CD4-positive, CD25-positive, alpha-beta regulatory T cell (primary cell): Measurements from ENCODE around the gene YIPF4. TPM values are rescaled to one million over a fixed set of nuclear protein-coding genes. Genes with fewer than 3 reads are reported as not detected.
"Not testable (repeated sequence)": the region's sequence is repeated elsewhere in the genome, so short reads cannot be mapped to it uniquely, and the experiment has no call there.

Source experiments
- ATAC-seq, 2 donors: fragments of 150-1000 bp; cut with Tn5 transposase; one replicate each; pipeline ENCODE4 v1.10.0; 2021; ENCODE audit warnings: low read depth in 2 of 2, moderate number of reproducible peaks in 2 of 2, moderate library complexity in 1 of 2
- DNase-seq, 3 donors: peaks; one replicate each; pipeline versions ENCODE4 v3.0.0 to v3.0.0-alpha.2; 2012 to 2022; ENCODE audit warnings: mixed read lengths in 1 of 3
- H3K27ac ChIP-seq: one replicate; pipeline ENCODE4 v1.7.0; 2013; ENCODE audit warnings: mild to moderate bottlenecking, low read length; ENCODE audit not compliant: insufficient read depth, poor library complexity, severe bottlenecking
- H3K27me3 ChIP-seq: one replicate; pipeline ENCODE4 v1.7.0; 2013; ENCODE audit warnings: low read length; ENCODE audit not compliant: control insufficient read depth, insufficient read depth
- H3K36me3 ChIP-seq: one replicate; pipeline ENCODE4 v1.7.0; 2013; ENCODE audit warnings: mild to moderate bottlenecking, low read length, moderate library complexity; ENCODE audit not compliant: control insufficient read depth, insufficient read depth
- H3K4me1 ChIP-seq: 2 replicates; pipeline ENCODE4 v1.7.0; 2013; ENCODE audit warnings: mild to moderate bottlenecking, low read length; ENCODE audit not compliant: insufficient read depth, control insufficient read depth, poor library complexity, severe bottlenecking
- H3K4me3 ChIP-seq: one replicate; pipeline ENCODE4 v1.7.0; 2013; ENCODE audit warnings: low read depth, mild to moderate bottlenecking, low read length, moderate library complexity
- H3K9me3 ChIP-seq, 2 experiments: 1 replicate in 1 of 2; 2 replicates in 1 of 2; pipeline ENCODE4 v1.7.0; 2013; ENCODE audit warnings: low read length in 2 of 2, mild to moderate bottlenecking in 1 of 2, moderate library complexity in 1 of 2; ENCODE audit not compliant: control insufficient read depth in 2 of 2
- H3K27ac Mint-ChIP-seq, 3 donors: one replicate each; pipeline ENCODE4 v1.8.0; 2020 to 2022; ENCODE audit warnings: mild to moderate bottlenecking in 3 of 3, mixed read lengths in 3 of 3, moderate library complexity in 2 of 3
- H3K27me3 Mint-ChIP-seq: one replicate; pipeline ENCODE4 v1.8.0; 2022; ENCODE audit warnings: mild to moderate bottlenecking, mixed read lengths
- H3K36me3 Mint-ChIP-seq: one replicate; pipeline ENCODE4 v1.8.0; 2020; ENCODE audit warnings: mixed read lengths
- H3K4me1 Mint-ChIP-seq, 4 donors: one replicate each; pipeline ENCODE4 v1.8.0; 2020 to 2022; ENCODE audit warnings: mixed read lengths in 4 of 4, mild to moderate bottlenecking in 1 of 4
- H3K4me3 Mint-ChIP-seq, 4 donors: one replicate each; pipeline ENCODE4 v1.8.0; 2020 to 2022; ENCODE audit warnings: mild to moderate bottlenecking in 4 of 4, mixed read lengths in 4 of 4, moderate library complexity in 3 of 4
- H3K9me3 Mint-ChIP-seq, 7 donors: one replicate each; pipeline ENCODE4 v1.8.0; 2020 to 2022; ENCODE audit warnings: mixed read lengths in 7 of 7, mild to moderate bottlenecking in 3 of 7, moderate library complexity in 2 of 7
- polyA plus RNA-seq, 4 donors: library from polyadenylated mRNA; unstranded; fragments of 300-500 nt; fragmentation: Illumina TruSeq; gene quantifications; one replicate each; pipeline ENCODE4 v1.2.3, GENCODE V29; 2021
- total RNA-seq: library from RNA; stranded (reverse); gene quantifications from one replicate; pipeline ENCODE4 v1.2.3, GENCODE V29; 2022

YIPF4 gene
- total and polyA plus RNA-seq, 5 donors from 2014 or later, result 14.0 to 29.2 (median 19.8) TPM

DNA sequence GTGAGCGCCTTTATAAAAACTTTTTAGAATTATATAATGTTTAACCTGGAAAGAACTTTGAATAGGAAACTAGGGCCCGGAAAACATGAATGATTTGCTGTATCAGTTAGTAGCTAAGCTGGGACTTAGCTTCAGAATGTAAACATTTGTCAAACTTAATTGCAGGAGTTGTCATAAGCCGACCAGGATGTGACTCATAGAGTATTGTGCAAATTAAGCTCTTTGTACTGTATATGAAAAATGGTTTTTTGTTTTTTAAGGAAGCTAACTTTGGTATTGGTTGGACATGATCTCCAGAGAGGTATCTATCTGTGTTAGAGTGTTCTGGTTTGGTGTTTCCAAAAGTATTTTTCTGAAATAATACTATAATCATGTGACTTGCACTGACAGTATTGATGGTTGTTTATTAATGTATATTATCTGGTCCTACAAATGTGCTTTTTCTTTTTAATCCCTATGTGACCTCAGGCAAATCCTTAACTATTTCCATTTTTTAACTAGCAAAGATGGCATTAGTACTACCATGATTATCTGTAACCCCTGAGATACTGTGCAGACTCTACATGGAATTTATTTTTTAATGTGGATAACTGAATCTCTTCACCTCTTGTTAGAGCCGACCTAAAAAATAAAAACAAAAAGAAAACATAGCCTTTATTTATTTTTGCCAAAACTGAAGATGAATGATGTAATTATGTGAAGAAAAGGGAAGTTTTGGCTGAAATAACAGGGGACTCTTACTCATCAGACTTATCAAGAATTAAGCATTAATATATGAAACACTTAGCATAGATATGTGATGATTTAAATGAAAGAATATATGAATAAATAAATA, 11.7 kb downstream of the YIPF4 start:
- peak overlapping the region in 2 of 3 donors; percentile 70 to 86 for H3K27ac Mint-ChIP-seq
- Histone ChIP-seq H3K36me3 (peaks cover 29% of the 10 kb centered on the region), H3K9me3 (no peaks in the 10 kb centered on the region), H3K4me1 (peaks cover 23% of the 10 kb centered on the region), H3K4me3 (no peak overlapping the region), H3K27ac (peak overlapping the region; percentile 14), H3K27me3 (no peaks in the 10 kb centered on the region)
- H3K9me3 Mint-ChIP-seq, result peaks cover 0 to 3% (median 0%) of the 10 kb centered on the region in 7 donors
- peaks cover 26 to 47% (median 39%) of the 10 kb centered on the region in 4 donors for H3K4me1 Mint-ChIP-seq
- ATAC-seq (peak in 1 of 2 donors; percentile 45), DNase-seq (peak in 1 of 3 donors; percentile 32)
- H3K27me3 Mint-ChIP-seq, result no peaks in the 10 kb centered on the region
- peak overlapping the region in 2 of 4 donors; percentile 9 to 49 for H3K4me3 Mint-ChIP-seq
- H3K36me3 Mint-ChIP-seq, result peaks cover 33% of the 10 kb centered on the region

DNA sequence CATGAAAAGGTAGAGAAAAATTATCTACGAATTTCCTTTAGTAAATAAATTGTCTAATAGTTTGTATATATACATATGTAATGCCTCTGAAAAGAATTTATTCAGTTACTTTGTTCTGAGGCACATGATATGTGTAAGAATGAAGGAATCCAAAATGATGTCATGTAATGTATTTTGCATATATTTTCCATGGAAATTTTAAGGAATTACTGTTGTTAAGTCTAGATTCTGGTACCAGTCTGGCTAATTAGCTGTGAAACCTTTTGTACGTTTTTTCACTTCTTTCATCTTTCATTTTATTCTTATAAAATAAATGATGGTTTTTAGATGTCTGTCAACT, 12.3 kb downstream of the YIPF4 start:
- Histone ChIP-seq H3K4me1 (peaks cover 17% of the 10 kb centered on the region), H3K36me3 (peaks cover 23% of the 10 kb centered on the region), H3K4me3 (no peak overlapping the region), H3K27ac (peak overlapping the region; percentile 8), H3K27me3 (no peaks in the 10 kb centered on the region), H3K9me3 (no peaks in the 10 kb centered on the region)
- Mint-ChIP-seq H3K36me3 (peaks cover 28% of the 10 kb centered on the region), H3K4me3 (no peak overlapping the region), H3K27me3 (no peaks in the 10 kb centered on the region), H3K9me3 (peaks cover 0 to 3% (median 0%) of the 10 kb centered on the region in 7 donors), H3K27ac (no peak overlapping the region), H3K4me1 (peaks cover 20 to 42% (median 34%) of the 10 kb centered on the region in 4 donors)
- ATAC-seq, result no peak
- no peak for DNase-seq

DNA sequence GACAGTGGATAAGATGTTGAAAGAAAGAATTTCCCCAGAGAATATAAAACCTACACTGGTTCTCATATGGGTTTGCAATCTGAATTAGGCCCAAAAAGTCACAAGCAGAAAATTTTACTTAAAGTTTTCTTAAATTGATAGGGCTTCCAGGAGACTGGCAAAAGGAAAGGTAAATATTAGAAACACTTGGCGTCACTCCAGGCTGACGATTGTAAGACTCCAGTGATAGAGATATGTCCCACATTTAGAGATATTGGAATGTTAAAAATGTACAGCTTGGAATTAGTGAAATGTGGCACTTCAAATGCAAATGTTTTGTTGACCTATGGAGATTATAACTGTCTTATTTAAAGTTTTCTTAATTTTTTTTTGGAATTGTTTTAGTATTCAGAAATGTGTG, 14.0 kb downstream of the YIPF4 start:
- H3K4me3 ChIP-seq, result no peak overlapping the region
- no peaks in the 10 kb centered on the region for H3K27me3 ChIP-seq
- peaks cover 26% of the 10 kb centered on the region for H3K36me3 ChIP-seq
- DNase-seq (no peak), ATAC-seq (no peak)
- peaks cover 33% of the 10 kb centered on the region for H3K36me3 Mint-ChIP-seq
- H3K27ac ChIP-seq, result no peak overlapping the region
- peak overlapping the region in 1 of 3 donors; percentile 12 for H3K27ac Mint-ChIP-seq
- H3K4me3 Mint-ChIP-seq, result no peak overlapping the region
- no peaks in the 10 kb centered on the region for H3K27me3 Mint-ChIP-seq
- H3K9me3 Mint-ChIP-seq, result peaks cover 0 to 2% (median 0%) of the 10 kb centered on the region in 7 donors
- peaks cover 13 to 28% (median 24%) of the 10 kb centered on the region in 4 donors for H3K4me1 Mint-ChIP-seq
- no peaks in the 10 kb centered on the region for H3K9me3 ChIP-seq
- peaks cover 12% of the 10 kb centered on the region for H3K4me1 ChIP-seq

- not testable (repeated sequence) for H3K4me3 ChIP-seq, H3K27ac ChIP-seq, DNase-seq, H3K9me3 ChIP-seq, ATAC-seq, H3K27me3 ChIP-seq, H3K4me1 ChIP-seq, H3K27me3 Mint-ChIP-seq, H3K4me3 Mint-ChIP-seq, H3K9me3 Mint-ChIP-seq, H3K27ac Mint-ChIP-seq
- Mint-ChIP-seq H3K4me1 (peaks cover 12 to 15% (median 14%) of the 10 kb centered on the region in 4 donors), H3K36me3 (peaks cover 35% of the 10 kb centered on the region)
- H3K36me3 ChIP-seq, result peaks cover 31% of the 10 kb centered on the region
Measured at GRCh38 chr2:32293493-32293892, 15.8 kb downstream of the YIPF4 start.

DNA sequence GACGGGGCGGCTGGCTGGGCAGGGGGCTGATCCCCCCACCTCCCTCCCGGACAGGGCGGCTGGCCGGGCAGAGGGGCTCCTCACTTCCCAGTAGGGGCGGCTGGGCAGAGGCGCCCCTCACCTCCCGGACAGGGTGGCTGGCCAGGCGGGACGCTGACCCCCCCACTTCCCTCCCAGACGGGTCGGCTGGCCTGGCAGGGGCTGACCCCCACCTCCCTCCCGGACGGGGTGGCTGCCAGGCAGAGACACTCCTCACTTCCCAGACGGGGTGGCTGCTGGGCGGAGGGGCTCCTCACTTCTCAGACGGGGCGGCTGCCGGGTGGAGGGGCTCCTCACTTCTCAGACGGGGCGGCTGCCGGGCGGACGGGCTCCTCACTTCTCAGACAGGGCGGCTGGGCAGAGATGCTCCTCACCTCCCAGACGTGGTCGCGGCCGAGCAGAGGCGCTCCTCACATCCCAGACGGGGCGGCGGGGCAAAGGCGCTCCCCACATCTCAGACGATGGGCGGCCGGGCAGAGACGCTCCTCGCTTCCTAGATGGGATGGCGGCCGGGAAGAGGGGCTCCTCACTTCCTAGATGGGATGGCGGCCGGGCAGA, 16.4 kb downstream of the YIPF4 start:
- Mint-ChIP-seq H3K4me1 (peaks cover 8 to 11% (median 10%) of the 10 kb centered on the region in 4 donors), H3K36me3 (peaks cover 36% of the 10 kb centered on the region)
- ATAC-seq, H3K27ac ChIP-seq, H3K4me3 ChIP-seq, H3K4me1 ChIP-seq, H3K9me3 Mint-ChIP-seq, H3K4me3 Mint-ChIP-seq, H3K9me3 ChIP-seq, H3K27me3 ChIP-seq, H3K27me3 Mint-ChIP-seq, DNase-seq, H3K27ac Mint-ChIP-seq: not testable (repeated sequence)
- H3K36me3 ChIP-seq, result peaks cover 33% of the 10 kb centered on the region

GRCh38 chr2:32310577-32310976, 32.9 kb downstream of the YIPF4 start:
- H3K36me3 Mint-ChIP-seq, result peaks cover 12% of the 10 kb centered on the region
- peaks cover 0 to 5% (median under 1%) of the 10 kb centered on the region in 4 donors for H3K4me1 Mint-ChIP-seq
- H3K4me3 ChIP-seq, result no peak overlapping the region
- no peaks in the 10 kb centered on the region for H3K27me3 ChIP-seq
- no peaks in the 10 kb centered on the region for H3K9me3 ChIP-seq
- H3K9me3 Mint-ChIP-seq, result no peaks in the 10 kb centered on the region
- no peaks in the 10 kb centered on the region for H3K4me1 ChIP-seq
- peaks cover 32% of the 10 kb centered on the region for H3K36me3 ChIP-seq
- DNase-seq (no peak), ATAC-seq (no peak)
- H3K27ac ChIP-seq, result no peak overlapping the region
- no peak overlapping the region for H3K4me3 Mint-ChIP-seq
- no peak overlapping the region for H3K27ac Mint-ChIP-seq
- H3K27me3 Mint-ChIP-seq, result no peaks in the 10 kb centered on the region

- Histone ChIP-seq H3K27me3 (no peaks in the 10 kb centered on the region), H3K27ac (no peak overlapping the region), H3K36me3 (peaks cover 12% of the 10 kb centered on the region), H3K9me3 (no peaks in the 10 kb centered on the region), H3K4me3 (no peak overlapping the region), H3K4me1 (no peaks in the 10 kb centered on the region)
- H3K4me3 Mint-ChIP-seq, result no peak overlapping the region
- no peak for DNase-seq
- no peak overlapping the region for H3K27ac Mint-ChIP-seq
- H3K9me3 Mint-ChIP-seq, result no peaks in the 10 kb centered on the region
- H3K4me1 Mint-ChIP-seq, result peaks cover 0 to 4% (median 0%) of the 10 kb centered on the region in 4 donors
- H3K27me3 Mint-ChIP-seq, result no peaks in the 10 kb centered on the region
- no peaks in the 10 kb centered on the region for H3K36me3 Mint-ChIP-seq
- ATAC-seq, result no peak
Measured at GRCh38 chr2:32314886-32315285, 37.2 kb downstream of the YIPF4 start.
